Osteoblast (primary cell): ENCODE data around the gene DICER1. TPM values are rescaled to one million over a fixed set of nuclear protein-coding genes. Genes with fewer than 3 reads are reported as not detected.

Source experiments
- DNase-seq: peaks from one replicate; pipeline ENCODE4 v3.0.0; 2011; ENCODE audit warnings: low spot score, mixed read lengths; ENCODE audit not compliant: insufficient read length; ENCODE audit errors: missing footprints
- H2AFZ ChIP-seq: 2 replicates; pipeline ENCODE4 v1.6.0; 2011; ENCODE audit warnings: mild to moderate bottlenecking, low read length
- H3K27ac ChIP-seq: 2 replicates; pipeline ENCODE4 v1.5.1; 2011; ENCODE audit warnings: mild to moderate bottlenecking, low read depth, low read length, moderate library complexity
- H3K27me3 ChIP-seq: 2 replicates; pipeline ENCODE4 v1.6.0; 2012; ENCODE audit warnings: mild to moderate bottlenecking, control low read depth, inconsistent platforms, low read length, moderate library complexity; ENCODE audit not compliant: insufficient read depth
- H3K36me3 ChIP-seq: 2 replicates; pipeline ENCODE4 v1.5.1; 2011; ENCODE audit warnings: mild to moderate bottlenecking, low read length, control low read depth, moderate library complexity; ENCODE audit not compliant: insufficient read depth
- H3K4me1 ChIP-seq: 2 replicates; pipeline ENCODE4 v1.5.1; 2011; ENCODE audit warnings: mild to moderate bottlenecking, low read length, control low read depth, moderate library complexity; ENCODE audit not compliant: insufficient read depth
- H3K4me2 ChIP-seq: 2 replicates; pipeline ENCODE4 v1.6.0; 2011; ENCODE audit warnings: mild to moderate bottlenecking, low read length; ENCODE audit not compliant: insufficient read depth
- H3K4me3 ChIP-seq: fragments of 200-600 bp; sonication (generic); 3 replicates; pipeline ENCODE4 v1.5.1; 2012; ENCODE audit warnings: mild to moderate bottlenecking, low read length, inconsistent platforms; ENCODE audit not compliant: insufficient read depth
- H3K79me2 ChIP-seq: 2 replicates; pipeline ENCODE4 v1.6.0; 2012; ENCODE audit warnings: mild to moderate bottlenecking, low read length, control low read depth, inconsistent platforms; ENCODE audit not compliant: insufficient read depth
- H3K9me3 ChIP-seq: 2 replicates; pipeline ENCODE4 v1.5.1; 2011; ENCODE audit warnings: low read depth, low read length, control low read depth
- H4K20me1 ChIP-seq: 2 replicates; pipeline ENCODE4 v1.6.0; 2012; ENCODE audit warnings: mild to moderate bottlenecking, low read length, control low read depth; ENCODE audit not compliant: insufficient read depth
- CTCF ChIP-seq: IDR thresholded peaks from 2 replicates; pipeline ENCODE4 v1.5.1; 2011; ENCODE audit warnings: mild to moderate bottlenecking, low read depth, low read length, moderate library complexity; ENCODE audit errors: extremely low read depth
- total RNA-seq: library from RNA; depleted of rRNA; stranded (reverse); fragments of >200 nt; gene quantifications from 2 replicates; pipeline ENCODE4 v1.2.3, GENCODE V29; 2012

DICER1 gene
- total RNA-seq, 1 donor, result 53.6 TPM

- no peak overlapping the region for H2AFZ ChIP-seq
- H3K27me3 ChIP-seq, result no peaks in the 10 kb centered on the region
- H3K36me3 ChIP-seq, result peaks cover 22% of the 10 kb centered on the region
- DNase-seq, result peak; percentile 74
- H3K4me1 ChIP-seq, result no peaks in the 10 kb centered on the region
- H4K20me1 ChIP-seq, result no peaks in the 10 kb centered on the region
- no peak overlapping the region for H3K4me3 ChIP-seq
- H3K4me2 ChIP-seq, result no peak overlapping the region
- no peak overlapping the region for H3K27ac ChIP-seq
- peaks cover 19% of the 10 kb centered on the region for H3K79me2 ChIP-seq
- no peaks in the 10 kb centered on the region for H3K9me3 ChIP-seq
- TF ChIP-seq CTCF, result no peak
Measured at GRCh38 chr14:95121911-95122620, 35.3 kb downstream of the DICER1 start.

- Histone ChIP-seq H3K27ac (no peak overlapping the region), H3K27me3 (no peaks in the 10 kb centered on the region), H3K4me3 (no peak overlapping the region), H3K4me1 (no peaks in the 10 kb centered on the region), H3K36me3 (peaks cover 32% of the 10 kb centered on the region), H2AFZ (no peak overlapping the region), H4K20me1 (no peaks in the 10 kb centered on the region), H3K9me3 (no peaks in the 10 kb centered on the region), H3K79me2 (peaks cover 13% of the 10 kb centered on the region), H3K4me2 (no peak overlapping the region)
- TF ChIP-seq CTCF, result no peak
- DNase-seq, result no peak
Measured at GRCh38 chr14:95119336-95119735, 38.0 kb downstream of the DICER1 start.

- no peak for TF ChIP-seq CTCF
- Histone ChIP-seq H3K4me2 (no peak overlapping the region), H3K36me3 (peaks cover 32% of the 10 kb centered on the region), H3K27me3 (no peaks in the 10 kb centered on the region), H3K79me2 (peaks cover 14% of the 10 kb centered on the region), H3K4me1 (no peaks in the 10 kb centered on the region), H4K20me1 (peaks cover 5% of the 10 kb centered on the region), H3K4me3 (no peak overlapping the region), H3K9me3 (no peaks in the 10 kb centered on the region), H3K27ac (no peak overlapping the region), H2AFZ (no peak overlapping the region)
- DNase-seq, result no peak
Measured at GRCh38 chr14:95117937-95118721, 39.2 kb downstream of the DICER1 start.

GRCh38 chr14:95113476-95113875 lies 43.9 kb downstream of the DICER1 start:
- no peak for TF ChIP-seq CTCF
- Histone ChIP-seq H3K27ac (no peak overlapping the region), H3K36me3 (peaks cover 64% of the 10 kb centered on the region), H3K4me2 (no peak overlapping the region), H3K9me3 (no peaks in the 10 kb centered on the region), H2AFZ (no peak overlapping the region), H4K20me1 (peaks cover 5% of the 10 kb centered on the region), H3K27me3 (no peaks in the 10 kb centered on the region), H3K79me2 (peaks cover 3% of the 10 kb centered on the region), H3K4me1 (no peaks in the 10 kb centered on the region), H3K4me3 (no peak overlapping the region)
- DNase-seq, result no peak
